Activated naive CD8-positive, alpha-beta T cell (primary cell): ENCODE results near the gene PSMD2.
"Not testable (repeated sequence)": the region's sequence is repeated elsewhere in the genome, so short reads cannot be mapped to it uniquely, and the experiment has no call there.

Experiments used
- H3K27ac Mint-ChIP-seq: one replicate; pipeline ENCODE4 v1.8.0; 2021; ENCODE audit warnings: mixed read lengths
- H3K27me3 Mint-ChIP-seq: one replicate; pipeline ENCODE4 v1.8.0; 2021; ENCODE audit warnings: mixed read lengths
- H3K36me3 Mint-ChIP-seq: one replicate; pipeline ENCODE4 v1.8.0; 2021; ENCODE audit warnings: mixed read lengths
- H3K4me1 Mint-ChIP-seq: one replicate; pipeline ENCODE4 v1.8.0; 2021; ENCODE audit warnings: low read depth, mixed read lengths
- H3K4me3 Mint-ChIP-seq: one replicate; pipeline ENCODE4 v1.8.0; 2021; ENCODE audit warnings: mild to moderate bottlenecking, mixed read lengths
- H3K9me3 Mint-ChIP-seq: one replicate; pipeline ENCODE4 v1.8.0; 2021; ENCODE audit warnings: low read depth, mixed read lengths

Gene PSMD2

DNA sequence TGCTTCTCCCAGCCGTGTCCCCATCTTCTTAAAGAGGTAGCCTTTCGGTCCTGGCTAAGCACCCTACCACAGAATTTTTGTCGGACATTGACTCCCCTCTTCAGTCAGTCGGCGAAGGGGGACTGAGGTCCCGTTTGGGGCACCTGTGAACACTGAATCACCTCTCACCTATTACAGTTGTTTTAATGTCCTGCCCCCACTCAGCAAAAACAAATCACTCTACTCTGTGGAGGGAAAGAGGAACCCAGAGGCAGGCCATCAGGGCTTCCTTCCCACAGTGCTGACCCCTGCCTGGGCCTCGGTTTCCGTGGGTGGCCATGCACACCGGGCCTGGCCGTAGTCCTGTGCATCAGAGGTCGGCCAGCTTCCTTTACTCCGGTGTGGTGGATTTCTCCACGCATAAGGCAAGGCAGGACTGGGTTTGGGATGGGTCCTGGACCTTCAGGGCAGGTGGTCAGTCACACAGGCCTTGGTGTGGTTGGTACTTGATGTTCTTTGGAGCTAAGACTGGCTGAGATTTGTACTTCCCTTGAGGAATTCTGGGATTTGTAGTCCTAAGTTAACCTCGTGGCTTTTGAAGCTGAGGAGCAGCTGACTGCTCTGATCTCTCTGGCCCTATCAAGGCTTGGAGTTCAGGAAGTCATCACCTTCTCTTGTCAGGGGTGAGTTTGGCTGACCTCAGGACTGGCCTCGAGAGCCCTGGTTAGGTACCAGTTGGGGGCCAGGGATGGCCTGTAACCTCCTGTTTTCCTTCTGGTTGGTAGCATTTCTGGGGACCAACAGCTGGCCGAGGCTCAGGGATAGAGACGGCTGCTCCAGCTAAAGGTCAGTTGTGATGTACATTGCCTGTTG, 37.7 kb downstream of the PSMD2 start:
- peaks cover 56% of the 10 kb centered on the region for H3K4me1 Mint-ChIP-seq
- peak overlapping the region; percentile 86 for H3K27ac Mint-ChIP-seq
- H3K4me3 Mint-ChIP-seq: peak overlapping the region; percentile 92
- H3K27me3 Mint-ChIP-seq: no peaks in the 10 kb centered on the region
- no peaks in the 10 kb centered on the region for H3K9me3 Mint-ChIP-seq
- H3K36me3 Mint-ChIP-seq: peaks cover 4% of the 10 kb centered on the region

DNA sequence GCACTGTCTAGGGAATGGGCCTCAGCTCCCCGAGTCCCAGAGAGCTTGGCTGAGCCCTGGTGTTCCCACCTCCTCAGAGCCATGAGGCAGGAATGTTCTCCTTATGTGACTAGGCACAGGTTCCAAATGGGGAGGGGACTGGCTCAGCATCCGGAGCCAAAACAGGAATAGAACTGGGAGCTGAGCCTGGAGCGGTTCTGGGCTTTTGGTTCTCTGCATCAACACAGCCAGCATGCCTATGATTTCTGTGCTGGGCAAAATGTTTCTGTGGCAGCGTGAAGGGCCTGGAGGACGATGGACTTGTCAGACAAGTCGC, 38.3 kb downstream of the PSMD2 start, which contains the start of gene FAM131A:
Gene FAM131A, plus strand, starts transcription at position 202 of the 316 bp plus-strand sequence. Its CDS starts 31 bp downstream, at position 233.
- Mint-ChIP-seq H3K4me3 (peak within 1 kb of the TSS; percentile 92), H3K4me1 (peaks cover 53% of the 10 kb centered on the region), H3K9me3 (no peaks in the 10 kb centered on the region), H3K27me3 (no peaks in the 10 kb centered on the region), H3K27ac (peak within 1 kb of the TSS; percentile 86), H3K36me3 (peaks cover 4% of the 10 kb centered on the region)

DNA sequence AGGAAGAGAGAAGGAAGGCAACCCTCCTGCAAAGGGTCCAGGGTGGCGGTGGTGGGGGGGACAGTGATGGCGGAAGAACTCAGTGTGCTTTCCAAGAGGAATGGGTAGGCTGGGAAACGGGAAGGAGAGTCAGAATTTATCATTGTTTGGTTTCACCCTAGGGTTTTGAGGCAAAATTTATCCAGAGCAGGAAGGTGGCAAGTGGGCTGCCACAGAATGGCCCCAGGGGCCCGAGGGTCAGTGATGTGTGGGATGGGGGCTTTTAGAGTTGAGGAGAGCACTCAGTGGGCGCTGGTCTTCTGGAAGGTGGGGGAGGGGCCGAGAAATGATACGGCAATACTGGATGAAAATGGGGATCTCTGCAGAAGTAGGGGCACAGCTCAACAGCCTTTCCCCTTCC, 38.9 kb downstream of the PSMD2 start:
- Mint-ChIP-seq H3K27ac (peak overlapping the region; percentile 64), H3K4me1 (peaks cover 46% of the 10 kb centered on the region), H3K4me3 (peak overlapping the region; percentile 51), H3K36me3 (peaks cover 7% of the 10 kb centered on the region), H3K27me3 (no peaks in the 10 kb centered on the region), H3K9me3 (no peaks in the 10 kb centered on the region)

DNA sequence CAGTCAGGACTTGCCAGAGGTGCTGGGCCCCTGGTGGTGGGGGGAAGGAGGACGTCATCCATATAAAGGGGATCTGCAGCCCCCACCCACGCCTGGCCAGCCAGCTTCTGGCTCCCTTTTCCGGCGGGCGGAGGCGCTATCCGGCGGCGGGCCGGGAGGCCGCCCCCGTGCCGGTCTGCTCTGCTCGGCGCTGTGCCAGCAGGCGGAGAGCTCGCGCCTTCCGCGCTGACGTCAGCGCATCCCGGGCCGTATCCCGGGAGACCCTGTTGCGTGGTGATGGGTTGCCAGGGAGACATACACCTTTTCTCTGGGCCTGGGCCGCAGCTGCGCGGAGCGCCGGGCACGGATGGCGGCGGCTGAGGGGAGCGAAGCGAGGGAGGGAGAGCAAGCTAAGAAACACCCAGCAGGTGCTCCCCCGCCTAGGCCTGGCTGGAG, 39.5 kb downstream of the PSMD2 start:
- Mint-ChIP-seq H3K36me3 (peaks cover 7% of the 10 kb centered on the region), H3K27me3 (no peaks in the 10 kb centered on the region), H3K4me3 (no peak overlapping the region), H3K27ac (no peak overlapping the region), H3K9me3 (no peaks in the 10 kb centered on the region), H3K4me1 (peaks cover 41% of the 10 kb centered on the region)

DNA sequence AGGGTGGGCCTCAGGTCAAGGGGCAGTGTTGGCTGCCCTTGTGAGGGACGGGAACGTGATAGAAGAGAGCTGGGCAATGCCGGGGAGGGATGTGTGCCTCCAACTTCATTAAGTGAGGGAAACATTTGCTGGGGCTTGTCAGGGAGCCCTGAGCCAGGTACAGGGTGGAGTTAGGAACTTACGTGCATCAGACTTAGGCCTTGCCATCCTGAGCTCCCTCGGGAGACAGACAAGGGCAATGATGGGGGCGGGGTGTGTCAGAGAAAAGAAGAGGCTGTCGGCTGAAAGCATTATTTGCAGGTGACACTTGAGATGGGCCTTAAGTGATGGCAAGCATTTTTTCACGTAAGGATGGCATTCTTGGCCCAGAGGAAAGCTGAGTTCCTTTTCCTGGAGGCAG, 40.0 kb downstream of the PSMD2 start:
- H3K27ac Mint-ChIP-seq: no peak overlapping the region
- H3K9me3 Mint-ChIP-seq: no peaks in the 10 kb centered on the region
- H3K4me3 Mint-ChIP-seq: no peak overlapping the region
- H3K27me3 Mint-ChIP-seq: no peaks in the 10 kb centered on the region
- H3K4me1 Mint-ChIP-seq: peaks cover 36% of the 10 kb centered on the region
- peaks cover 7% of the 10 kb centered on the region for H3K36me3 Mint-ChIP-seq

DNA sequence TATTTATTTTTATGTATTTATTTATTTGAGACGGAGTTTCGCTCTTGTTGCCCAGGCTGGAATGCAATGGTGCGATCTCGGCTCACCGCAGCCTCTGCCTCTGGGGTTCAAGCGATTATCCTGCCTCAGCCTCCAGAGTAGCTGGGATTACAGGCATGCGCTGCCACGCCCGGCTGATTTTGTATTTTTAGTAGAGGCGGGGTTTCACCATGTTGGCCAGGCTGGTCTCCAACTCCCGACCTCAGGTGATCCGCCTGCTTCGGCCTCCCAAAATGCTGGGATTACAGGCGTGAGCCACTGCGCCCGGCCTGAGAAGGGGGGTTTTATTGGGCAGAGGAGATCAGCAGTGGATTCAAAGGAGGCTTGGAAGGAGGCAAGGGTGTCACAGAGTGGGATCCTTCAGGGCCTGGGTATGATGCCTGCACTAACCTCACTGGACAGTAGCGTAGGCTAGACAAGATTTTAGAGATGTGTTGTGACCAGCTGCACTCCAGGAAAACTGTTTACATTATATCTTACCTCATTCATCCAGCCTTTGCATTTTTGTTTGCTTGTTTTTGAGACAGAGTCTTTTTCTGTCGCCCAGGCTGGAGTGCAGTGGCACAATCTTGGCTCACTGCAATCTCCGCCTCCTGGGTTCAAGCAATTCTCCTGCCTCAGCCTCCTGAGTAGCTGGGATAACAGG, 40.6 kb downstream of the PSMD2 start:
- H3K4me1 Mint-ChIP-seq: peaks cover 30% of the 10 kb centered on the region
- H3K9me3 Mint-ChIP-seq, H3K27me3 Mint-ChIP-seq, H3K36me3 Mint-ChIP-seq, H3K27ac Mint-ChIP-seq, H3K4me3 Mint-ChIP-seq: not testable (repeated sequence)

DNA sequence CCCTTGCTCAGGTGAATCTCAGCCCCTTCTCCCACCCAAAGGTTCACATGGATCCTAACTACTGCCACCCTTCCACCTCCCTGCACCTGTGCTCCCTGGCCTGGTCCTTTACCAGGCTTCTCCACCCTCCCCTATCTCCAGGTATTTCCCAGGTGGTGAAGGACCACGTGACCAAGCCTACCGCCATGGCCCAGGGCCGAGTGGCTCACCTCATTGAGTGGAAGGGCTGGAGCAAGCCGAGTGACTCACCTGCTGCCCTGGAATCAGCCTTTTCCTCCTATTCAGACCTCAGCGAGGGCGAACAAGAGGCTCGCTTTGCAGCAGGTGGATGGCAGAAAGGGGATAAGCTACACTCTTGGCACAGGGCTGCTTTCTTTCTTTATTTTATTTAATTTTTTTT, 42.9 kb downstream of the PSMD2 start:
- H3K4me1 Mint-ChIP-seq: peaks cover 18% of the 10 kb centered on the region
- no peak overlapping the region for H3K27ac Mint-ChIP-seq
- no peak overlapping the region for H3K4me3 Mint-ChIP-seq
- H3K27me3 Mint-ChIP-seq: no peaks in the 10 kb centered on the region
- H3K36me3 Mint-ChIP-seq: peaks cover 10% of the 10 kb centered on the region
- H3K9me3 Mint-ChIP-seq: no peaks in the 10 kb centered on the region

DNA sequence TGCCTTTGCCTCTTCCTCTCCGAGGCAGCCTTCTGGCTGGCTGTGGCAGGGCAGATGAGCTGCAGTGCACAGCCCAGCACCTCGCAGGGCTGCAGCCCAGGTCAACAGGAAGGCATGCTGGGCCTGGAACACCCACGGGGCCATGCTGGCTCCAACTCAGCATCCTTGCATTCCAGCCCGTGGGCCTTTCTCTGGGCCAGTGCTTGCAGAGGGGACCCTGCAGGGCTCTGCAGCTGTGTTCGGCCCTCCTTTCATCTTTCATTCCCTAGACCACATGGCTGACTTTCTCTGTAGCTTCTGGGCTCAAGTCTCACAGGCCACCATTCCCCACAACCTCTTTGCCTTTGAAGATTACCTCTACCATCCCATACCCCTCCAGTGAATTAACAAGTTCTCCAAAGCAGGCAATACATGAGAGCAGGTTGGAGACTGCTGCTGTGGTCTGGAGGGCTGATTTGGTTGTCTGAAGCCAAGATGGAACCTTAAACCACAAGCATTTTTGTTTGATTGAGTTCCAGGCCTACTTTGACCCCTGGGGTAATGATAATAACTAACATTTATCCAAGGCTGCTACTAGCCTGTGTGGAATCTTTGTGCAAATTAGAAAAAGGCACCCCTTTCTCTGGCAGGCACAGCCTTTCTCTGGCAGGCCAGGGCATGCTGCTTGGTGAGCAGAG, 44.3 kb downstream of the PSMD2 start:
- Mint-ChIP-seq H3K9me3 (no peaks in the 10 kb centered on the region), H3K27me3 (no peaks in the 10 kb centered on the region), H3K4me3 (no peak overlapping the region), H3K27ac (no peak overlapping the region), H3K4me1 (peaks cover 4% of the 10 kb centered on the region), H3K36me3 (peaks cover 6% of the 10 kb centered on the region)

DNA sequence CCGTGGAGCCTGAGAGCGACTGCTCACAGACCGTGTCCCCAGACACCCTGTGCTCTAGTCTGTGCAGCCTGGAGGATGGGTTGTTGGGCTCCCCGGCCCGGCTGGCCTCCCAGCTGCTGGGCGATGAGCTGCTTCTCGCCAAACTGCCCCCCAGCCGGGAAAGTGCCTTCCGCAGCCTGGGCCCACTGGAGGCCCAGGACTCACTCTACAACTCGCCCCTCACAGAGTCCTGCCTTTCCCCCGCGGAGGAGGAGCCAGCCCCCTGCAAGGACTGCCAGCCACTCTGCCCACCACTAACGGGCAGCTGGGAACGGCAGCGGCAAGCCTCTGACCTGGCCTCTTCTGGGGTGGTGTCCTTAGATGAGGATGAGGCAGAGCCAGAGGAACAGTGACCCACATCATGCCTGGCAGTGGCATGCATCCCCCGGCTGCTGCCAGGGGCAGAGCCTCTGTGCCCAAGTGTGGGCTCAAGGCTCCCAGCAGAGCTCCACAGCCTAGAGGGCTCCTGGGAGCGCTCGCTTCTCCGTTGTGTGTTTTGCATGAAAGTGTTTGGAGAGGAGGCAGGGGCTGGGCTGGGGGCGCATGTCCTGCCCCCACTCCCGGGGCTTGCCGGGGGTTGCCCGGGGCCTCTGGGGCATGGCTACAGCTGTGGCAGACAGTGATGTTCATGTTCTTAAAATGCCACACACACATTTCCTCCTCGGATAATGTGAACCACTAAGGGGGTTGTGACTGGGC, 45.7 kb downstream of the PSMD2 start:
- Mint-ChIP-seq H3K4me3 (no peak overlapping the region), H3K27me3 (no peaks in the 10 kb centered on the region), H3K27ac (no peak overlapping the region), H3K9me3 (no peaks in the 10 kb centered on the region), H3K4me1 (no peaks in the 10 kb centered on the region), H3K36me3 (peaks cover 6% of the 10 kb centered on the region)

DNA sequence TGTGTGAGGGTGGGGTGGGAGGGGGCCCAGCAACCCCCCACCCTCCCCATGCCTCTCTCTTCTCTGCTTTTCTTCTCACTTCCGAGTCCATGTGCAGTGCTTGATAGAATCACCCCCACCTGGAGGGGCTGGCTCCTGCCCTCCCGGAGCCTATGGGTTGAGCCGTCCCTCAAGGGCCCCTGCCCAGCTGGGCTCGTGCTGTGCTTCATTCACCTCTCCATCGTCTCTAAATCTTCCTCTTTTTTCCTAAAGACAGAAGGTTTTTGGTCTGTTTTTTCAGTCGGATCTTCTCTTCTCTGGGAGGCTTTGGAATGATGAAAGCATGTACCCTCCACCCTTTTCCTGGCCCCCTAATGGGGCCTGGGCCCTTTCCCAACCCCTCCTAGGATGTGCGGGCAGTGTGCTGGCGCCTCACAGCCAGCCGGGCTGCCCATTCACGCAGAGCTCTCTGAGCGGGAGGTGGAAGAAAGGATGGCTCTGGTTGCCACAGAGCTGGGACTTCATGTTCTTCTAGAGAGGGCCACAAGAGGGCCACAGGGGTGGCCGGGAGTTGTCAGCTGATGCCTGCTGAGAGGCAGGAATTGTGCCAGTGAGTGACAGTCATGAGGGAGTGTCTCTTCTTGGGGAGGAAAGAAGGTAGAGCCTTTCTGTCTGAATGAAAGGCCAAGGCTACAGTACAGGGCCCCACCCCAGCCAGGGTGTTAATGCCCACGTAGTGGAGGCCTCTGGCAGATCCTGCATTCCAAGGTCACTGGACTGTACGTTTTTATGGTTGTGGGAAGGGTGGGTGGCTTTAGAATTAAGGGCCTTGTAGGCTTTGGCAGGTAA, 46.5 kb downstream of the PSMD2 start:
- no peaks in the 10 kb centered on the region for H3K4me1 Mint-ChIP-seq

DNA sequence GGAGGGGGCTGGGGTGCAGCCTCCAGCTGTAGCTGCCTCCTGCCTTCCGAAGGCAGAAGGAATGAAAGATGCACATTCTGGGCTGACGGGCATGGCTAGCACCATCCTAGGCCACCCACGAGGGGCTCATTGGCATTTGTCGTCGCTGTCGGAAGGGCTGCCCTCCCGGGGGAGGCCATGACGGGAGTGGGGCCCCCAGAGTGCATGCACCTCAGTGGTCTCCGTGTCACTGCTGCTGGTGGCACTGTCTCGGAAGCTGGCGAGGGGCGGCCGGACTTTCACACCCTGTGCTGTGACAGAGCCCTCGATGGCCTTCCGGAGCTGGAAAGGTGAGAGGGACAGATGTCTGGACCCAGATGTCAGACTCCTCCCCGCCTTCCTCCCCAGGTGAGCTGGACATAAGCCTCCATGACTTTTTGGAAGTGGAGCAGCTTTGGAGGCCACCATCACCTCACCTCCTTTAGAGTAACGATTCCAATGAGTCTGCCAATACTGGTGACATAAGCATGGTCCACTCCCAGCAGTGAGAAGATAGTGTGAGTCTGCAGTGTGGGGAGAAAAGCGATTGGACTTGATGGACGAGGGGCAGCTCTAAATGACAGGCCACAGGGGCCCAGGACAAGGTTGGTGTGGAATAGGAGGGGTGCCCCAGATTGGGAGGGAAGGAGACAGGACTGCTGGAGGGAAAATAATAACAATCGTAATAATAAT, 47.6 kb downstream of the PSMD2 start:
- no peak overlapping the region for H3K4me3 Mint-ChIP-seq
- H3K36me3 Mint-ChIP-seq: peaks cover 6% of the 10 kb centered on the region
- H3K4me1 Mint-ChIP-seq: no peaks in the 10 kb centered on the region
- H3K27me3 Mint-ChIP-seq: no peaks in the 10 kb centered on the region
- H3K27ac Mint-ChIP-seq: no peak overlapping the region
- no peaks in the 10 kb centered on the region for H3K9me3 Mint-ChIP-seq

More for the DNA sequence above, 46.5 kb downstream of the PSMD2 start:
- Mint-ChIP-seq H3K4me3 (no peak overlapping the region), H3K9me3 (no peaks in the 10 kb centered on the region), H3K27ac (no peak overlapping the region), H3K36me3 (peaks cover 6% of the 10 kb centered on the region), H3K27me3 (no peaks in the 10 kb centered on the region)

DNA sequence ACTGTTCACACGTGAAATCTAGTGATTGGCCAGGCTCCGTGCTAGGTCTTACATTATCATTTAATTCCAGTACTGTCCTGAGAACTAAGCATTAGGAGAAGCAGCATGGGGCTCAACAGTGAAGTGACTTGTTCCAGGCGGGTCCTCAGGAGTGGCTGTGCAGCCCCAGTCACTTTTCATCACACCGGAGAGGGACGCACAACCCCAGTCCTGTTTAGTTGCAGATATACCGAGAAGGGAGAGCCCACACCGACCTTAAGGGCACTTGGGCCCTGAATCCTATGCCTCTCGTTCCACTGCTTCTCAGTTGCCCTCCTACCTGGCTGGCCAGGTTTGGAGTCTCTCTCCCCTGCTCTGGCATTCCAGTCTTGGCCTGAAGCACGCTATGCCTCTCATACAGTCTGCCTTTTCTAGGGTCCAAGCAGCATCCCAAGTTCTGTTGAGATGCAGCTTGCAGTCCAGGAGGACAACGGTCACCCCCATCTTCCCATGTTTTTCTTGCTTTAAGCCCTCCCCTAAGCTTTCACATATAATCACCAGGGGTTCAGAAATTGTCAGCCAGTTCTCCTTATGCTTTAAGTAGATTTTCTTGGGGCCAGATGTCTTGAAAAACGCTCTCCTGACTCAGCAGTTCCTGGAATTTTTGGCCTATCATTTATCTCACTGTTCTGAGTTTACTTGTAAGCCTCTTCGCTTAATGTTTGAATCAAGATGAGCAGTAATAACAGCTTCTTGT, 48.4 kb downstream of the PSMD2 start:
- H3K4me1 Mint-ChIP-seq: no peaks in the 10 kb centered on the region
- no peaks in the 10 kb centered on the region for H3K27me3 Mint-ChIP-seq
- H3K9me3 Mint-ChIP-seq: no peaks in the 10 kb centered on the region
- no peak overlapping the region for H3K27ac Mint-ChIP-seq
- no peak overlapping the region for H3K4me3 Mint-ChIP-seq
- H3K36me3 Mint-ChIP-seq: peaks cover 6% of the 10 kb centered on the region

DNA sequence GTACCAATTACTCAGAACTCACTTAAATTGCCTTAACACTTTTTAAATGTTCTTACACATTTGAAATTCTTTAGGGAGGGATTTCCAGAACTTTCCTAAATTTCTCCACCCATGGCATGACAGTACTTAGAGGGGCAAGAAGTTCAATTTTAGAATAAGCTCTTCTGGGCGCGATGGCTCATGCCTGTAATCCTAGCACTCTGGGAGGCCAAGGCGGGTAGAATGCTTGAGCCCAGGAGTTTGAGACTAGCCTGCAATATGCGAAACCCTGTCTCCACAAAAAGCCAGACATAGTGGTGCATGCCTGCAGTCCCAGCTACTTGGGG, 49.0 kb downstream of the PSMD2 start:
- no peaks in the 10 kb centered on the region for H3K27me3 Mint-ChIP-seq
- H3K36me3 Mint-ChIP-seq: peaks cover 3% of the 10 kb centered on the region
- H3K9me3 Mint-ChIP-seq: no peaks in the 10 kb centered on the region
- no peaks in the 10 kb centered on the region for H3K4me1 Mint-ChIP-seq
- no peak overlapping the region for H3K27ac Mint-ChIP-seq
- H3K4me3 Mint-ChIP-seq: no peak overlapping the region
